Thyroid gland (tissue), 4 donors: ENCODE measurements around the gene LKAAEAR1.

ENCODE experiments used
- POLR2A ChIP-seq, 2 donors: fragments of 450-650 bp; IDR thresholded peaks; one replicate each; pipeline ENCODE4 v1.6.1; 2017; ENCODE audit warnings: antibody characterized with exemption in 2 of 2, mild to moderate bottlenecking in 2 of 2, moderate library complexity in 1 of 2
- TF ChIP-seq, protein P1 (sequence below), 6 experiments: fragments of 200-600 bp in 3 of 6; fragments of 450-650 bp in 3 of 6; sonication (generic) in 3 of 6; IDR thresholded peaks; one replicate each; pipeline ENCODE4 v1.5.1; 2016 to 2019; ENCODE audit warnings: antibody characterized with exemption in 6 of 6, mild to moderate bottlenecking in 2 of 6, inconsistent platforms in 1 of 6, moderate library complexity in 1 of 6

DNA sequence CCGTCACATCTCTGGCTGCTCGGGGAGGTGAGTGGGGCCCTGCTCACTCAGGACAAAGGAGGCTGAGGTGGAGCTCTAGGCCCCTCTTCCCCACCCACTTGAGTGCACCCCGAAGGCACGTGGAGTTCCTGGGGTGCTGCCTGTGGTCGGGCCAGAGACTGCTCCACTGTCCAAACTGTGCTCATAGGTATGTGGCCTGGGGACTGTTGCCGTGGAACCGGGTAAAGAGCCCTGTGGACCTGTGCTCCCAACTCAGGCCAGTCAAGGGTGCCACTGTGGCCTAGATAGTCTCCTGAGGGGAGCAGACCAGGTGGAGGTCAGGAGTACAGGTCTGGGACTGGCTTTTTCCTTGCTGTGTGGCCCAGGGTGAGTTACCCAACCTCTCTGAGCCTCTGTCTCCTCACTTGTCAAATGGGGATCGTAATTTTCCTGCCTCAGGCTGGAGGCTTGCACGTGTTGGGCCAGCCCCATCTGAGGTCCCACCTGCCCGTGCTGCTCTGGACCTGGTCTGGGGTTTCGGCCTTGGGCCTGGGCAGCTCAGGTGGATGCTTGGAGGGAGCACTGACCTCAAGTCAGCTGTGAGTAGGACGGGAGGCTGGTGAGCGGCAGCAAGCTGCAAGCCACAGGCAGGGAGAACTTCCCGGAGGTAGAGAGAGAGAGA lies 35.6 kb upstream of the LKAAEAR1 start:
- TF ChIP-seq, protein P1, sequence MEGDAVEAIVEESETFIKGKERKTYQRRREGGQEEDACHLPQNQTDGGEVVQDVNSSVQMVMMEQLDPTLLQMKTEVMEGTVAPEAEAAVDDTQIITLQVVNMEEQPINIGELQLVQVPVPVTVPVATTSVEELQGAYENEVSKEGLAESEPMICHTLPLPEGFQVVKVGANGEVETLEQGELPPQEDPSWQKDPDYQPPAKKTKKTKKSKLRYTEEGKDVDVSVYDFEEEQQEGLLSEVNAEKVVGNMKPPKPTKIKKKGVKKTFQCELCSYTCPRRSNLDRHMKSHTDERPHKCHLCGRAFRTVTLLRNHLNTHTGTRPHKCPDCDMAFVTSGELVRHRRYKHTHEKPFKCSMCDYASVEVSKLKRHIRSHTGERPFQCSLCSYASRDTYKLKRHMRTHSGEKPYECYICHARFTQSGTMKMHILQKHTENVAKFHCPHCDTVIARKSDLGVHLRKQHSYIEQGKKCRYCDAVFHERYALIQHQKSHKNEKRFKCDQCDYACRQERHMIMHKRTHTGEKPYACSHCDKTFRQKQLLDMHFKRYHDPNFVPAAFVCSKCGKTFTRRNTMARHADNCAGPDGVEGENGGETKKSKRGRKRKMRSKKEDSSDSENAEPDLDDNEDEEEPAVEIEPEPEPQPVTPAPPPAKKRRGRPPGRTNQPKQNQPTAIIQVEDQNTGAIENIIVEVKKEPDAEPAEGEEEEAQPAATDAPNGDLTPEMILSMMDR (IDR thresholded peaks at IDR 0.05) = no peak
- no peak for TF ChIP-seq POLR2A (IDR thresholded peaks at IDR 0.05)
